ENCODE measurements around the gene POLDIP2. TPM values are rescaled to one million over a fixed set of nuclear protein-coding genes. Genes with fewer than 3 reads are reported as not detected.
A peak's percentile ranks its signal among the peaks of the same experiment; 100 is the strongest.

The POLDIP2 gene
- total and polyA plus RNA-seq, 2 of the 13 experiments (the other 11 are each of a cell fraction or from before 2014, with no cell fraction given), result 85.9 to 114 TPM

DNA sequence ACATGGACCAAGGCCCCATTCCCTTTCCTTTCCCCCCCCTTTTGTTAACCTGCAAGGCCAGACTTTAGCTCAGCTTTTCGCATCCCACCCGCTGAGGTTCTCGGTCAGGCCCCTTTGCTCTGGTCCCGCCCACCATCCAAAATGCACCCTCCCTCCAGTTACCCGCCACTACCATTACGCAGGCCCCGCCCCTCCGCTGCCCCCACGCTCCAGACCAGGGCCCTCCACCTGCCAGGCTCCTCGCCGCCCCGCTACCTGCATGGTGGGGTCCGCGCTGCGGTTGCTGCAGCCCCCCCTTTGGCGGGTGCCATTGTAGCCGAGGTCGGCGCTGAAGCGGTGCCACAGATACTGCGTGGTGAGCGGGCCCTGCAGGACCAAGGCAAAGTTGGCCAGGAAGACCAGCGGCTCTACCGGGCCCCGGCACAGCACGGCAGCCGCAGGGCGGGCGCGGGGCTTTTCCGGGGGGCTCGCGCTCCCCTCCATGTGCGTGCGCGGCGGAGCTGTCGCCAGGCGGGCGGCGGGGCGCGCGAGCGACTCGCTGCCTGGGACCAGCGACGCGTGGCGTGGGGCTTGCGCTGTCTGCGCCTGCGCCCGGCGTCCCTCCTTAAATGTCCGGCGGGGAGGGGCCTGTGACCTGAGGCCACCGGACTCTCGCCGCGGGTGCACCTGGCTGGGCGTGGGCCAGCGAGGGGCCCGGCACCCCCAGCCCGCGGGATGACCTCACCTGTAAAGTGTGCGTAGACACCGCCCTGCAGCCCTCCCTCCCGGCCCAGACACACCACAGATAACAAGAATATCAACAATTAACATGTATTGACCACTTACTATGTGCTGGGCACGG is 48.5 kb upstream of the POLDIP2 start, which contains the start of gene SLC46A1 (continued):
- TF ChIP-seq UBTF (CRISPR knock-in tag; IDR thresholded peaks at IDR 0.05) (0 out of 2 replicates have a peak, but pooled peaks have one; percentile 14), ZNF432 (CRISPR knock-in tag; IDR thresholded peaks at IDR 0.05; ENCODE audit: borderline replicate concordance) (no peak), CBX1 (IDR thresholded peaks at IDR 0.05; ENCODE audit: low read depth) (no peak), DNMT3B (CRISPR knock-in tag; conservative IDR thresholded peaks at IDR 0.05) (no peak), AHR (CRISPR knock-in tag; IDR thresholded peaks at IDR 0.05) (no peak), ZBTB42 (CRISPR knock-in tag; IDR thresholded peaks at IDR 0.05) (no peak), ZFX (CRISPR knock-in tag; IDR thresholded peaks at IDR 0.05; ENCODE audit: low read depth) (peak; percentile 84), SETDB1 (CRISPR knock-in tag; IDR thresholded peaks at IDR 0.05; ENCODE audit: borderline replicate concordance) (no peak), ZNF597 (CRISPR knock-in tag; IDR thresholded peaks at IDR 0.05) (no peak), ISX (CRISPR knock-in tag; conservative IDR thresholded peaks at IDR 0.05) (no peak), ZSCAN25 (CRISPR knock-in tag; IDR thresholded peaks at IDR 0.05) (no peak; the same call in 1 of the 2 replicates), SAFB2 (CRISPR knock-in tag; IDR thresholded peaks at IDR 0.05; ENCODE audit: borderline replicate concordance, low read depth) (peak; percentile 75; the same call in 1 of the 2 replicates), MYC (CRISPR knock-in tag; IDR thresholded peaks at IDR 0.05; ENCODE audit: borderline replicate concordance) (peak; percentile 77; the same call in 1 of the 2 replicates), CSRNP2 (CRISPR knock-in tag; conservative IDR thresholded peaks at IDR 0.05; ENCODE audit: low read depth) (no peak)
- TF ChIP-seq, protein P1, sequence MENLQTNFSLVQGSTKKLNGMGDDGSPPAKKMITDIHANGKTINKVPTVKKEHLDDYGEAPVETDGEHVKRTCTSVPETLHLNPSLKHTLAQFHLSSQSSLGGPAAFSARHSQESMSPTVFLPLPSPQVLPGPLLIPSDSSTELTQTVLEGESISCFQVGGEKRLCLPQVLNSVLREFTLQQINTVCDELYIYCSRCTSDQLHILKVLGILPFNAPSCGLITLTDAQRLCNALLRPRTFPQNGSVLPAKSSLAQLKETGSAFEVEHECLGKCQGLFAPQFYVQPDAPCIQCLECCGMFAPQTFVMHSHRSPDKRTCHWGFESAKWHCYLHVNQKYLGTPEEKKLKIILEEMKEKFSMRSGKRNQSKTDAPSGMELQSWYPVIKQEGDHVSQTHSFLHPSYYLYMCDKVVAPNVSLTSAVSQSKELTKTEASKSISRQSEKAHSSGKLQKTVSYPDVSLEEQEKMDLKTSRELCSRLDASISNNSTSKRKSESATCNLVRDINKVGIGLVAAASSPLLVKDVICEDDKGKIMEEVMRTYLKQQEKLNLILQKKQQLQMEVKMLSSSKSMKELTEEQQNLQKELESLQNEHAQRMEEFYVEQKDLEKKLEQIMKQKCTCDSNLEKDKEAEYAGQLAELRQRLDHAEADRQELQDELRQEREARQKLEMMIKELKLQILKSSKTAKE (CRISPR knock-in tag; IDR thresholded peaks at IDR 0.05; ENCODE audit: borderline replicate concordance), result no peak
- TF ChIP-seq, protein P2, sequence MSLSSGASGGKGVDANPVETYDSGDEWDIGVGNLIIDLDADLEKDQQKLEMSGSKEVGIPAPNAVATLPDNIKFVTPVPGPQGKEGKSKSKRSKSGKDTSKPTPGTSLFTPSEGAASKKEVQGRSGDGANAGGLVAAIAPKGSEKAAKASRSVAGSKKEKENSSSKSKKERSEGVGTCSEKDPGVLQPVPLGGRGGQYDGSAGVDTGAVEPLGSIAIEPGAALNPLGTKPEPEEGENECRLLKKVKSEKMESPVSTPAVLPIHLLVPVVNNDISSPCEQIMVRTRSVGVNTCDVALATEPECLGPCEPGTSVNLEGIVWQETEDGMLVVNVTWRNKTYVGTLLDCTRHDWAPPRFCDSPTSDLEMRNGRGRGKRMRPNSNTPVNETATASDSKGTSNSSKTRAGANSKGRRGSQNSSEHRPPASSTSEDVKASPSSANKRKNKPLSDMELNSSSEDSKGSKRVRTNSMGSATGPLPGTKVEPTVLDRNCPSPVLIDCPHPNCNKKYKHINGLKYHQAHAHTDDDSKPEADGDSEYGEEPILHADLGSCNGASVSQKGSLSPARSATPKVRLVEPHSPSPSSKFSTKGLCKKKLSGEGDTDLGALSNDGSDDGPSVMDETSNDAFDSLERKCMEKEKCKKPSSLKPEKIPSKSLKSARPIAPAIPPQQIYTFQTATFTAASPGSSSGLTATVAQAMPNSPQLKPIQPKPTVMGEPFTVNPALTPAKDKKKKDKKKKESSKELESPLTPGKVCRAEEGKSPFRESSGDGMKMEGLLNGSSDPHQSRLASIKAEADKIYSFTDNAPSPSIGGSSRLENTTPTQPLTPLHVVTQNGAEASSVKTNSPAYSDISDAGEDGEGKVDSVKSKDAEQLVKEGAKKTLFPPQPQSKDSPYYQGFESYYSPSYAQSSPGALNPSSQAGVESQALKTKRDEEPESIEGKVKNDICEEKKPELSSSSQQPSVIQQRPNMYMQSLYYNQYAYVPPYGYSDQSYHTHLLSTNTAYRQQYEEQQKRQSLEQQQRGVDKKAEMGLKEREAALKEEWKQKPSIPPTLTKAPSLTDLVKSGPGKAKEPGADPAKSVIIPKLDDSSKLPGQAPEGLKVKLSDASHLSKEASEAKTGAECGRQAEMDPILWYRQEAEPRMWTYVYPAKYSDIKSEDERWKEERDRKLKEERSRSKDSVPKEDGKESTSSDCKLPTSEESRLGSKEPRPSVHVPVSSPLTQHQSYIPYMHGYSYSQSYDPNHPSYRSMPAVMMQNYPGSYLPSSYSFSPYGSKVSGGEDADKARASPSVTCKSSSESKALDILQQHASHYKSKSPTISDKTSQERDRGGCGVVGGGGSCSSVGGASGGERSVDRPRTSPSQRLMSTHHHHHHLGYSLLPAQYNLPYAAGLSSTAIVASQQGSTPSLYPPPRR (CRISPR knock-in tag; IDR thresholded peaks at IDR 0.05; ENCODE audit: borderline replicate concordance), result peak; percentile 19; the same call in 1 of the 2 replicates
